HG03565 (cell line): ENCODE results near the gene FSIP1.

Experiments used
- ATAC-seq: cut with Tn5 transposase; IDR thresholded peaks from one replicate; pipeline ENCODE4 v1.9.1; 2021; ENCODE audit warnings: mild to moderate bottlenecking, moderate library complexity; ENCODE audit not compliant: unreplicated experiment

The FSIP1 gene

DNA sequence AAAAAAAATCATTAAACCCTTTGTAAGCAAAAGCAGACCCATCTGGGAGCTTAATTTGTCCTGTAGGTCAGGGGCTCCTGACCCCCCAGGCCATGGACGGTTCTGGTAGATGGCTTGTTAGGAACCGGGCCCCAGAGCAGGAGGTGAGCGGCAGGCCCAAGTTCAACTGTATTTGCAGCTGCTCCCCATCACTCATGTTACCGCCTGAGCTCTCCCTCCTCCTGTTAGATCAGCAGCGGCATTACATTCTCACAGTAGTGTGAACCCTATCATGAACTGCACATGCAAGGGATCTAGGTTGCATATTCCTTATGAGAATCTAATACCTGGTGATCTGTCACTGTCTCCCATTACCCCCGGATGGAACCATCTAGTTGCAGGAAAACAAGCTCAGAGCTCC is 60.7 kb downstream of the FSIP1 start:
- ATAC-seq: no peak

GRCh38 chr15:39720621-39721611 is 61.7 kb downstream of the FSIP1 start:
- ATAC-seq: no peak

GRCh38 chr15:39720081-39720480 is 62.6 kb downstream of the FSIP1 start:
- ATAC-seq: no peak

- no peak for ATAC-seq
These were observed 63.5 kb downstream of the FSIP1 start for GRCh38 chr15:39719109-39719508.

DNA sequence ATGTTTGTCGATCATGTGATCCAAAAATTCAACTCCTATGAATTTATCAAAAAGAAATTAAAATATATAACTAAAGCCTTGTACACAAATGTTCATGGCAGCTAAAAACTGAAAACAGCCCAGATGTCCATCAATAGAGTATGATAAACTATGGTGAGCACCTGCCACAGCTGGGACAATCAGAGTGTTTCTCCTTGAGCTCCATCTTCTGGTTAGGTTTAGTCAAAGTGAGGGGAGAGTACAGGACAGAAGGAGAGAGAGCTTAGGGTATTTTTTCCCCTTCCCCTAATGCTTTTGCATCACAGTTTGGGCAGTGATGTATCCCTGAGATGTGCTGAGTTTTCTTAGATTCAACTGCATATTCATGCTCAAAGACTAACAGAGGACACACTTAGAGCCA is 65.5 kb downstream of the FSIP1 start:
- no peak for ATAC-seq

GRCh38 chr15:39714251-39714650 is 68.4 kb downstream of the FSIP1 start:
- ATAC-seq: no peak

GRCh38 chr15:39713846-39714245 is 68.8 kb downstream of the FSIP1 start:
- no peak for ATAC-seq

- ATAC-seq: no peak
These were observed 72.0 kb downstream of the FSIP1 start for GRCh38 chr15:39710681-39711080.

DNA sequence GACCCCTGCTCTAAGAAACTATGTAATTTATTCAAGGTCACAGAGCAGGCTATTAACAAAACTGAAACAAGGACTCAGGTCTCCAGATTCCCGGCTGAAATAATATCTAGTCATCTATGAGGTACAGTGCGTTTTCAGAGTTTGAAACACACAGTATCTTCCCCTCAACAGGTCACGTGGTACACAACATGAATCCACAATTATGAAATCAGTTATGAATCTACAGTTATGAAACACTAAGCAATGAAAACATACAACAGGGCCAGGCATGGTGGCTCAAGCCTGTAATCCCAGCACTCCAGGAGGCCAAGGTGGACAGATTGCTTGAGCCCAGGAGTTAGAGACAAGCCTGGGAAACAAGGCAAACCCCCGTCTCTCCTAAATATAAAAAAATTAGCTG is 72.7 kb downstream of the FSIP1 start:
- ATAC-seq: no peak

DNA sequence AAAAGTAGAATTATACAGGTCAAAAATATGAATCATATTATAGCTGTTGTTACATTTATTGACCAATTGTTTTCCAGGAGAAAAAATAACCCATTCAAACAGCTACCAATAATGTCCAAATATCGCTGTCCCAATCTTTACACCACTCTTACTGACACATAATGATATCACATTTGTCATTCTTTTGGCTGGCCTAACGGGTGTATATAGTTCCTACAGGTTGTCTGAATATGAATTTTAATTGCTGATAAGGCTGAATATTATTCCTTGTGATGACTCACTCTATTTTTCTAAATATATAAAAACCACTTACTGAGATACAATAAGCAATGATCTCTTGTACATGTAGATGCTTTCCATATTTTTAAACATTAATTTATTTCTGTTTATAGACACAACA is 76.4 kb downstream of the FSIP1 start:
- no peak for ATAC-seq

- ATAC-seq: no peak
These were observed 78.0 kb downstream of the FSIP1 start for GRCh38 chr15:39704689-39705088.

DNA sequence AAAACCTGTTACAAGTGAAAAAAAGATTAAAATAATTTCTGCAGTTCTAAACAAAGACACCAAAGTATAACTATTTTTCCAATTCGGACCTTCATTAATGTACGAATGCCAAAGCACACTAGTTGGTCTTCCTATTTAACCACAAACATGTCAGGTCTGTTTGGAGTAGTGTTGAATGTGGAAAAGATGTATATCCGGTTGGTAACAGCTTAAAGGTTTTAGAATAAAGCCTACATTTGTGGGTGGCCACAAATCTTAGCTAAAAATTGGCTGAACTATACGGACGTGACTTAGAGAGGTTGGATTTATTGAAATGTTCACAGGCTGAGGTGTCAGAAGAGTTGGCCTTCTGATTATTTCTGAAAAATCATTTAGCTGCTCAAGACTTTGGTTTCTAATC is 78.4 kb downstream of the FSIP1 start:
- no peak for ATAC-seq

- ATAC-seq: no peak
These were observed 80.7 kb downstream of the FSIP1 start for GRCh38 chr15:39701988-39702387.

DNA sequence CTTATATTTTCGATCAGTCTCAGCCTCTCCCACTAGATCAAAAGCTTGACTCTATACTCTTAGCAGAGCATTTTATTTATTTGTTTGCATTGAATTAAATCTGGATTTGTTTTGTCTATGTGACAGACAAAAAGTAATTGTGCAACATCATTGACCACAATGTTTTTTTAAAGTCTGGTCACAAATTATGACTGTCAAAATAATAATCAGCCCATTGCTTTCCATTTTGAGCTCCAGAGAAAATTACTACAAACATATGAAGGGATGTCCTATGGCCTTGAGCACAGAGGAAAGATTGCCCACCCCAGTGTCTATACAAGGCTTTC is 82.3 kb downstream of the FSIP1 start:
- ATAC-seq: no peak

GRCh38 chr15:39699516-39700374 is 82.9 kb downstream of the FSIP1 start:
- ATAC-seq: no peak

DNA sequence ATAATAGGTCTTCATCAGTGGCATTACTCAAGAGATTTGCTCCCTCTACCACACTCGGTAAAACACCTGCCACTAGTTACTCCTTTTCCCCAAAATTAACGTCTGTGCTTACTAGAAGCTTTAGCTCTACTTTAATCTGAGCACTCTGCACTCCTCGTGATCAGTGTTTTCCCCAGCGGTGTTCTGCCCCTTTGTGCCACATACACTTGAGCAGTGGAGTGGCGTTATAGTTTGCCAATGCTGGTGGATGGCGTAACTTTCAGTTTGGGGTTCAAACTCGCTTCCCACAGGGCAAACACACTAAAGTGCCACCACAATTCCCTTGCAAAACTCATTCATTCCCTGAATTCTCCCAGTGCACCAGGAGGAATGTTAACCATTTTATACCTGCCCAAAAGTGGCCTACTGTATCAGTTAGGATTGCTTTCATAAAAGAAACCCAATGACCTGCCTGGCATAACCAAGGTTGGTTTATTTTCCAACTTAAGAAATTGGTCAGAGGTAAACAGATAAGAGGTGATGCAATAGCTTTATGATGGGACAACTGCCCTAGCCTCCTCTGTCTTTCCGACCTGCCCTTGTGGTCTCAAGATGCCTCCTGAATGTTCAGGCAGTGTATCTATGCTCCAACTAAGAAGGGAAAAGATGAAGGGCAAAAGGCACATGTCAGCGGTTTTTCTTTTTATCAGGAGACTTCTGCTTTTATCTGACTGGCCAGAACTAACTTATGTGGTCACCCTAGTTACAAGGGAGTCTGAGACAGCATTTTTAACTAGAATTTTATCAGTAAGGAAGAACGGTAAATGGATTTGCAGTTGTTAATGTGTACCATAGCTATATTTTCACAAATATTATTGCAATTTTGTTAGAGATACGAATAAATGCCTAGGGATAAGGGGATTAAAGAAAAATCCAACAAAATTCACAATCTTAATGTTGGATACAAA is 83.9 kb downstream of the FSIP1 start:
- no peak for ATAC-seq

- ATAC-seq: no peak
These were observed 85.1 kb downstream of the FSIP1 start for GRCh38 chr15:39697509-39697908.

GRCh38 chr15:39695793-39696192 is 86.8 kb downstream of the FSIP1 start:
- peak; percentile 46 for ATAC-seq

DNA sequence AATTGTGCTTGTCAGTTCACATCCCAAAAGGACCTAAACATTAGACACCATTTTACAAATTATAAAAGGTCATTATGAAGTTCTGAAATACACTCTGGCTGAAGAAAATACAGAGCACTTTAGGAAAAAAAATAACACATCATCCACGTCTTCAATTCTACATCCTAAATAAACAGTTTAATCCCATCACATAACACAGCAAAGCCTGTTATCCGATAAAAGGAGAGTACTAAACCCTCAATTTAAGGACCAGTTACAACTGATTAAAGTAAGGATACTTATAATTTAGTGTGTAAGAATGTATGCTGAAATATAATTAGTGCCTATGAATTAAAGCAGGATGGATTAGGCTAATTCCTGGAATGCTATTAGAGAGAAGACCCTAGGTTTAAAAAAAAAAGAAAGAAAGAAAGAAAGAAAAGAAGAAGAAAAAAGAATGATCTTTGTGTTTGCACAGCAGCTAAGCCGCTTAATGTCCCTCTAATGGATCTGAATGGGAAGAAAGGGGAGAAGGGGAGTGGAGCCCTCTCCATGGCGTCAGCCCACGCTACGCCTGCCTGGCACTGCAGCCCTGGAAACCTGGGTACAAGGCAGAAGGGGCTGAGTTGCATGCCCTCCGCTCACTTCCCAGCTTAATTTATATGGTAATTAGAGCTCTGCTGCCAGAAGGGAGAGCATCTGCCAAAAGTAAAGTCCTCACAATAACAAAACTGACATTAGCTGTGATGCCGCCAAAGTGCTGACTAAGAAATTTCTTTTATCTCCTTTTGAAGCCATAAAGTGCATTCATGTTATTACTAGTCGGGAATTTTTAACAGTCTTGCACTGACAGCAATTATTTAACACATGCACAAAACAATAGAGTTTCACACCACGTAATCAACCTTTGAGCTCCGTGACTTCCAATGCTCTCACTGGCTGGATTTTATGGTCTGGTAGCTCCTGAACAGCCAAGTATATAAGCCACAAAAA is 90.0 kb downstream of the FSIP1 start:
- no peak for ATAC-seq
